Left ventricle myocardium inferior (tissue), 1 donor: ENCODE results near the gene MIER1. TPM values are rescaled to one million over a fixed set of nuclear protein-coding genes. Genes with fewer than 3 reads are reported as not detected.
A peak's percentile ranks its signal among the peaks of the same experiment; 100 is the strongest.

Source experiments
- DNase-seq: peaks from one replicate; pipeline ENCODE4 v3.0.0-alpha.2; 2020
- H3K27ac ChIP-seq: fragments of 200-600 bp; replicated peaks from 2 replicates; pipeline ENCODE4 v1.8.0; 2021
- H3K27me3 ChIP-seq: fragments of 200-600 bp; 2 replicates; pipeline ENCODE4 v1.8.0; 2021; ENCODE audit warnings: low read depth
- H3K36me3 ChIP-seq: fragments of 200-600 bp; 2 replicates; pipeline ENCODE4 v1.8.0; 2021
- H3K4me1 ChIP-seq: fragments of 200-600 bp; 2 replicates; pipeline ENCODE4 v1.8.0; 2021
- H3K4me3 ChIP-seq: fragments of 200-600 bp; 2 replicates; pipeline ENCODE4 v1.8.0; 2021; ENCODE audit warnings: mild to moderate bottlenecking, moderate library complexity
- H3K9me3 ChIP-seq: fragments of 200-600 bp; replicated peaks from 2 replicates; pipeline ENCODE4 v1.8.0; 2021
- CTCF ChIP-seq: fragments of 200-600 bp; IDR thresholded peaks from 2 replicates; pipeline ENCODE4 v1.8.0; 2021; ENCODE audit warnings: antibody characterized with exemption, mild to moderate bottlenecking, borderline replicate concordance
- intact Hi-C: fragments of 100-400 bp; cut with micrococcal nuclease; formaldehyde crosslinking; loops from one replicate; pipeline ENCODE4 v1.11.0; 2022
- total RNA-seq: library from RNA; stranded (reverse); fragmentation: NEBNext Ultra II Directional; extraction: Animal tissue kit (Norgen Biotek cat#: 25700); gene quantifications from one replicate; pipeline ENCODE4 v1.2.1, GENCODE V29; 2021
- donor health status: DM: no; HTN: yes; CAD: no; lungs with severe emphysema.

Gene MIER1
- total RNA-seq, 1 donor from 2014 or later = 18.1 TPM

- Histone ChIP-seq H3K4me3 (peak overlapping the region; percentile 83), H3K9me3 (no peaks in the 10 kb centered on the region), H3K27ac (peak overlapping the region; percentile 95), H3K36me3 (peaks cover 5% of the 10 kb centered on the region), H3K27me3 (no peaks in the 10 kb centered on the region), H3K4me1 (peaks cover 80% of the 10 kb centered on the region)
- no peak for TF ChIP-seq CTCF
- intact Hi-C loops = no loop called here
- no peak for DNase-seq
Observed at GRCh38 chr1:66930823-66931174, 6.0 kb downstream of the MIER1 start.

- Histone ChIP-seq H3K27ac (peak overlapping the region; percentile 95), H3K4me3 (peak overlapping the region; percentile 83), H3K36me3 (peaks cover 5% of the 10 kb centered on the region), H3K9me3 (no peaks in the 10 kb centered on the region), H3K27me3 (no peaks in the 10 kb centered on the region), H3K4me1 (peaks cover 78% of the 10 kb centered on the region)
- no peak for TF ChIP-seq CTCF
- DNase-seq = no peak
- intact Hi-C loops = no loop called here
Observed at GRCh38 chr1:66931590-66931989, 6.8 kb downstream of the MIER1 start.

GRCh38 chr1:66932291-66932690 is 7.5 kb downstream of the MIER1 start:
- H3K27ac ChIP-seq = no peak overlapping the region
- DNase-seq = no peak
- H3K36me3 ChIP-seq = no peaks in the 10 kb centered on the region
- TF ChIP-seq CTCF = no peak
- H3K4me1 ChIP-seq = peaks cover 75% of the 10 kb centered on the region
- intact Hi-C loops = no loop called here
- H3K4me3 ChIP-seq = no peak overlapping the region
- no peaks in the 10 kb centered on the region for H3K27me3 ChIP-seq
- H3K9me3 ChIP-seq = no peaks in the 10 kb centered on the region

DNA sequence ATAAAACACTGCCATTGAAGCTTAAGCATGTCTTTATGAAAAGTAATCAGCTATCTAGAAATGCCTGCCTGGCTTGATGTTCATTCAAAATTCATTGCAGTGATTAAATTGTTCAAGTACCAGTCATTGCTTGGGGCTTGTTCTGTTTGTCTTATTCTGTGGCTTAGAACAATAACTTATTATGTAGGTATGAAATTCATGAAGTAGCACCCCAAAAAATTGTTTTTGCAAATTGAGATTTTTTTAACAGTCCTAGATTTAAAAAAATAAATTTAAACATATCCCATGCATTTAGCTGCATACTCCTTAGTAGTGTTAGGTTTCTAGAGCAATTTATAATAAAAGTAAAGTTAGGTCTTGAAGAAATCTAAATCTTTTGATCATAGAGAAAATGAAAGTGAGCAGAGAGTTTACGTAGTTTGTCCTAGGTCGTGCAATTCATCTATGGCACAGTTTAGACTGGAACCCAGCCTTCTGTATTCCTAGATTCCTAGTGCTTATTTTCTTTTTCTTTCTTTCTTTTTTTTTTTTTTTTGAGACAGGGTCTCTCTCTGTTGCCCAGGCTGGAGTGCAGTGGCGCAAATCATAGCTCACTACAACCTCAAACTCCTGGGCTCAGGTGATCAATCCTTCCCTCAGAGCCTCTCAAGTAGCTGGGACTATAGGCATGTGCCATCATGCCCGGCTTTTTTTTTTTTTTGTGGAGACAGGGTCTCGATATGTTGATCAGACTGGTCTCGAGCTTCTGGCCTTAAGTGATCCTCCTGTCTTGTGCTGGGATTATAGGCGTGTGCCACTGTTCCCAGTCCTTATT is 9.3 kb downstream of the MIER1 start:
- H3K4me3 ChIP-seq = peak overlapping the region; percentile 43
- DNase-seq = no peak
- peaks cover 92% of the 10 kb centered on the region for H3K4me1 ChIP-seq
- no peaks in the 10 kb centered on the region for H3K9me3 ChIP-seq
- no peak overlapping the region for H3K27ac ChIP-seq
- TF ChIP-seq CTCF = no peak
- no peaks in the 10 kb centered on the region for H3K27me3 ChIP-seq
- intact Hi-C loops = no loop called here
- H3K36me3 ChIP-seq = no peaks in the 10 kb centered on the region

DNA sequence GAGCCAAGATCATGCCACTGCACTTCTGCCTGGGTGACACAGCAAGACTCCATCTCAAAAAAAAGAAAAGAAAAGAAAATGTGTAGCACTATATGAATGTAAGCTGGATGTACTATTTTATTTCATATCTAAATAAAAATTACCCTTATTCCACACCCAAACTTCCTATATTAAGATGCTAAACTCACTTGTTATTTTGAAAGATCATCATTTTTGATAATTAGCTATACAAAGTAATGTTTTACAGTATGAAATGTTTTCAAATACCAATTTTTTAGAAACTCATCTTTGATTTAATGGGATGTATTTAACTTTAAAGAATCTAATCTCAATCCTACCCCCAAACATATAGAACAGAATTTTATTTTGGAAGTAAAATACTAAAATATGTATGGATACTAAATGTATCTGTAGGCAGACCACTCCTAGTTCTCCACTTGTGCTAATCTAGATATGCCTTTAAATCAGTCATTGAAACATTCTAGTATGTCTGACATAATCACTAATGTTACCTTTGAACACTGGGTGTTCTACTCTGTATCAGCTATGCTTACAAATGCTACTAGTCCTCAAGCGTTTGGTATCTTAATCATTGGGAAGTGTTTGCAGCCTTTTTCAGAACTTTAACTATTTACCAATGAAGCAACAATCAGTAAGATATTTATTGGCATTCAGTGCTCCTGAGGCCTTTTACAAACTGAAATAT is 12.9 kb downstream of the MIER1 start:
- intact Hi-C loops = no loop called here
- Histone ChIP-seq H3K4me1 (peaks cover 75% of the 10 kb centered on the region), H3K27ac (no peak overlapping the region), H3K36me3 (peaks cover 4% of the 10 kb centered on the region), H3K27me3 (no peaks in the 10 kb centered on the region), H3K4me3 (no peak overlapping the region), H3K9me3 (no peaks in the 10 kb centered on the region)
- no peak for TF ChIP-seq CTCF
- DNase-seq = no peak
